MG63 (cell line): ENCODE data around the gene TBC1D12. TPM values are rescaled to one million over a fixed set of nuclear protein-coding genes. Genes with fewer than 3 reads are reported as not detected.
"Not testable (repeated sequence)": the region's sequence is repeated elsewhere in the genome, so short reads cannot be mapped to it uniquely, and the experiment has no call there.

Source experiments
- DNase-seq: peaks from one replicate; pipeline ENCODE4 v3.0.0-alpha.2; 2020
- H3K27me3 ChIP-seq: fragments of 250-450 bp; sonication (Bioruptor Pico); 2 replicates; pipeline ENCODE4 v1.5.1; 2020; ENCODE audit warnings: mild to moderate bottlenecking, moderate library complexity
- H3K36me3 ChIP-seq: fragments of 250-450 bp; sonication (Bioruptor Pico); 2 replicates; pipeline ENCODE4 v1.5.1; 2020; ENCODE audit warnings: mild to moderate bottlenecking, moderate library complexity
- H3K4me3 ChIP-seq: fragments of 250-450 bp; sonication (Bioruptor Pico); 2 replicates; pipeline ENCODE4 v1.5.1; 2020; ENCODE audit warnings: mild to moderate bottlenecking, moderate library complexity
- H3K9me3 ChIP-seq: fragments of 250-450 bp; sonication (Bioruptor Pico); 2 replicates; pipeline ENCODE4 v1.5.1; 2020; ENCODE audit warnings: mild to moderate bottlenecking, moderate library complexity
- total RNA-seq: library from RNA; depleted of rRNA; stranded (reverse); fragments of >200 nt; shearing (Covaris generic); gene quantifications from 2 replicates; pipeline ENCODE4 v1.2.3, GENCODE V29; 2014; ENCODE audit warnings: low replicate concordance

The TBC1D12 gene
- total RNA-seq, 1 experiment from 2014 or later = 7.2 TPM

DNA sequence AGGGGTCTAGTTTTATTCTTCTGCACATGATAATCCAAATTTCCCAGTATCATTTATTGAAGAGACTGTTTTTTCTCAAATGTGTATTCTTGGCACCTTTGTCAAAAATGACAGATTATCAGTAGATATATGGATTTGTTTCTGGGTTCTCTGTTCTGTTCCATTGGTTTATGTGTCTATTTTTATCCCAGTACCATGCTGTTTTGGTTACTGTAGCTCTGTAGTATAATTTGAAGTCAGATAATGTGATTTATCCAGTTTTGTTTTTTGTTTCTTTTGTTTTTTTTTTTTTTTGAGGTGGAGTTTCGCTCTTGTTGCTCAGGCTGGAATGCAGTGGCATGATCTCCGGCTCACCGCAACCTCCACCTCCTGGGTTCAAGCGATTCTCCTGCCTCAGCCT lies 81.6 kb downstream of the TBC1D12 start:
- Histone ChIP-seq H3K9me3 (peaks cover 9% of the 10 kb centered on the region; the same call in 1 of the 2 replicates), H3K36me3 (no peaks in the 10 kb centered on the region), H3K4me3 (no peak overlapping the region), H3K27me3 (no peaks in the 10 kb centered on the region)
- DNase-seq = no peak

DNA sequence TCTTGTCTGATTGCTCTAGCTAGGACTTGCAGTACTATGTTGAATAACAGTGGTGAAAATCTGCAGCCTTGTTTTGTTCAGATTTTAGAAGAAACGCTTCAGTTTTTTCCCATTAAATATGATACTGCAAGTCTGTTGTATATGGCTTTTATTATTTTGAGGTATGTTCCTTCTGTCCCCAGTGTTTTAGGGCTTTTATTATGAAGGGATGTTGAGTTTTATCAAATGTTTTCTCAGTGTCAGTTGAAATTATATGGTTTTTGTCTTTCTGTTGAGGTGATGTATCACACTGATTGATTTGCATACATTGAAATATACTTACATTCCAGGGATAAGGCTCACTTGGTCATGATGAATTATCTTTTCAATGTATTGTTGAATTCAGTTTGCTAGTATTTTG lies 82.8 kb downstream of the TBC1D12 start:
- Histone ChIP-seq H3K9me3 (peaks cover 9% of the 10 kb centered on the region; the same call in 1 of the 2 replicates), H3K36me3 (no peaks in the 10 kb centered on the region), H3K4me3 (no peak overlapping the region), H3K27me3 (no peaks in the 10 kb centered on the region)
- DNase-seq = no peak

DNA sequence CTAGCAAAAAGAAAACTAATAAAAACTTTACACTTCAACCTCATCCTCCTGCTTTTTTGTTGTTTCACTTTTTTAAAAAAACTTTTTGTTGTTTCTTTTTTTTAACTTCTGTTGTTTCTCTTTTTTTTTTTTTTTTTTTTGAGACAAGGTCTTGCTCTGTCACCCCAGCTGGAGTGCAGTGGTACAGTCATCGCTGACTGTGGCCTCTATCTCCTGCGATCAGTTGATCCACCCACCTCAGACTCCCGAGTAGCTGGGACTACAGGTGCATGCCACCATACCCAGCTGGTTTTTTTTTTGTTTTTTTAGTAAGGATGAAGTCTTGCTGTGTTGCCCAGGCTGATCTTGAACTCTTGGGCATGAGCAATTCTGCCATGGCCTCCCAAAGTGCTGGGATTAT lies 85.2 kb downstream of the TBC1D12 start:
- peaks cover 9% of the 10 kb centered on the region; the same call in 1 of the 2 replicates for H3K9me3 ChIP-seq
- DNase-seq = no peak
- no peak overlapping the region for H3K4me3 ChIP-seq
- H3K27me3 ChIP-seq = no peaks in the 10 kb centered on the region
- H3K36me3 ChIP-seq = no peaks in the 10 kb centered on the region

DNA sequence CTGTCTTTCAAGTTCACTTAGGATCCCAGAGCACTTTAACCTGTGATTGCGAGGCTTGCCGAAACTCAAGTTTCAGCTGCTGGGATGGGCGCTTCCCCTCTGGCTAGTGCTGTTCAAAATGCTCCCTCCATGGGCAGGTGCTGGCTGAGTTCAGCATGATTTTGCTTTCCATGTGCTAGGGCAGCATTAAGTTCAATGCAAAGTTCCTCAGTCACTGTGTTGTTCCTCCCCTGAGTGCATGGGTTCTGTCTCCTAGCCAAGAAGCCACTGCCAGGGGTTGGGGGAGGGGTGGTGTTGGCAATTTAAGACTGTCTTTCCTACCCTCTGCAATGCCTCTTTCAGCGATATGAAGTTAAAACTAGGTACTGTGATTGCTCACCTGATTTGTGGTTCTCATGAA lies 86.8 kb downstream of the TBC1D12 start:
- no peaks in the 10 kb centered on the region for H3K27me3 ChIP-seq
- no peaks in the 10 kb centered on the region for H3K36me3 ChIP-seq
- DNase-seq = no peak
- H3K4me3 ChIP-seq = no peak overlapping the region
- H3K9me3 ChIP-seq = peaks cover 9% of the 10 kb centered on the region; the same call in 1 of the 2 replicates

- DNase-seq = no peak
- Histone ChIP-seq H3K4me3 (no peak overlapping the region), H3K27me3 (no peaks in the 10 kb centered on the region), H3K9me3 (peaks cover 9% of the 10 kb centered on the region; the same call in 1 of the 2 replicates), H3K36me3 (no peaks in the 10 kb centered on the region)
Observed at GRCh38 chr10:94489976-94490788, 87.8 kb downstream of the TBC1D12 start.

DNA sequence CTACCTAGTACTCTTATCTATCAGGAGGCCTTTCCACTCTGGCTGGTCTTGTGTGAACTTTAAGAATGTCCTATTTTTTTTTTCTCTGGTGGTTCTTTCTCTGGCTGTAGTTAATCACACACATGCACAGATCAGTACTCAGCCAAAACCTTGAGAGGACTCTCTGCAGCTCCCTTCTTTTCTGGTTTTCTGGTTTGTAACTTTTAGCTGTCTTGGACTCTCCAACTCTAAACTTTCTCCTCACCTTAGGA lies 88.4 kb downstream of the TBC1D12 start:
- Histone ChIP-seq H3K4me3 (no peak overlapping the region), H3K36me3 (no peaks in the 10 kb centered on the region), H3K9me3 (peaks cover 9% of the 10 kb centered on the region; the same call in 1 of the 2 replicates), H3K27me3 (no peaks in the 10 kb centered on the region)
- DNase-seq = no peak

GRCh38 chr10:94493463-94493862 lies 91.1 kb downstream of the TBC1D12 start:
- H3K9me3 ChIP-seq = no peaks in the 10 kb centered on the region
- H3K36me3 ChIP-seq = no peaks in the 10 kb centered on the region
- no peaks in the 10 kb centered on the region for H3K27me3 ChIP-seq
- no peak overlapping the region for H3K4me3 ChIP-seq
- DNase-seq = no peak

GRCh38 chr10:94496010-94496409 lies 93.7 kb downstream of the TBC1D12 start:
- no peaks in the 10 kb centered on the region for H3K36me3 ChIP-seq
- DNase-seq = no peak
- no peak overlapping the region for H3K4me3 ChIP-seq
- H3K9me3 ChIP-seq = no peaks in the 10 kb centered on the region
- no peaks in the 10 kb centered on the region for H3K27me3 ChIP-seq

DNA sequence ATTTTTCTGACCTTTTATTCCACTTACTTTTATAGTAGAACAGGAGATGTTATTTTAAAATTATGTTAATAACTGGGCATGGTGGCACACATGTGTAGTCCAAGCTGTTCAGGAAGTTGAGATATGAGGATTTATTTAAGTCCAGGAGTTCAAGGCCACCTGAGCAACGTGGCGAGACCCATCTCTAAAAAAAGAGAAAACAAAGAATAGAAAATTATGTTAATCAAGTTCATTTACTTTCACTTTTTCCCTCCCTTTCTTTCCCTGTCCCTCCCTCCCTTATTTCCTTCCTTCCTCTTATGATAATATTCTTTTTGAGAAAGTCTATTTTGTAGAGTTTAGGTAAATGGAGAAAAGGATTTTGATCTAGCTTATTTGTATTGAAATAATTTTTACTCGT lies 94.3 kb downstream of the TBC1D12 start:
- no peaks in the 10 kb centered on the region for H3K9me3 ChIP-seq
- H3K4me3 ChIP-seq = no peak overlapping the region
- H3K36me3 ChIP-seq = no peaks in the 10 kb centered on the region
- H3K27me3 ChIP-seq = no peaks in the 10 kb centered on the region
- DNase-seq = no peak

- Histone ChIP-seq H3K36me3 (no peaks in the 10 kb centered on the region), H3K27me3 (no peaks in the 10 kb centered on the region), H3K9me3 (no peaks in the 10 kb centered on the region), H3K4me3 (no peak overlapping the region)
- no peak for DNase-seq
Observed at GRCh38 chr10:94500063-94500462, 97.7 kb downstream of the TBC1D12 start.

- Histone ChIP-seq H3K9me3 (no peaks in the 10 kb centered on the region), H3K27me3 (no peaks in the 10 kb centered on the region), H3K4me3 (no peak overlapping the region), H3K36me3 (no peaks in the 10 kb centered on the region)
- DNase-seq = no peak
Observed at GRCh38 chr10:94521276-94522250, 119.2 kb downstream of the TBC1D12 start.

DNA sequence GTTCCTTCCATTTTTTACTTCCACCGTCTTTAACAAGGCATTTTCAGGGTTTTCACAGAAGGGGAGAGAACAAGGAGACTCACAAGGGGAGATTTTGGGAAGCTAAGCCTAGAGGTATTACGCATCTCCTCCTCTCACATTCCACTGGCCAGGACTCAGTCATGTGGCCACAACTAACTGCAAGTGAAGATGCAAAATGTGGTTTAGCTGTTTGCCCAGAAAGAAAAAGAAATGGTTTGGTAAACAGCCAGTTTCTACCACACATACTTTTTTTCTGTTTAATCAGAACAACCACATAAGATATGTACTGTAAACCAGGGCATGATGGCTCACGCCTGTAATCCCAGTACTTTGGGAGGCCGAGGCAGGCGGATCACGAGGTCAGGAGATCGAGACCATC lies 121.8 kb downstream of the TBC1D12 start:
- no peaks in the 10 kb centered on the region for H3K36me3 ChIP-seq
- peak; percentile 32 for DNase-seq
- no peaks in the 10 kb centered on the region for H3K9me3 ChIP-seq
- H3K4me3 ChIP-seq = no peak overlapping the region
- no peaks in the 10 kb centered on the region for H3K27me3 ChIP-seq

GRCh38 chr10:94524711-94525110 lies 122.4 kb downstream of the TBC1D12 start:
- no peaks in the 10 kb centered on the region for H3K27me3 ChIP-seq
- no peaks in the 10 kb centered on the region for H3K9me3 ChIP-seq
- no peaks in the 10 kb centered on the region for H3K36me3 ChIP-seq
- no peak overlapping the region for H3K4me3 ChIP-seq
- no peak for DNase-seq

GRCh38 chr10:94531550-94531949 lies 129.2 kb downstream of the TBC1D12 start:
- not testable (repeated sequence) for H3K27me3 ChIP-seq, H3K9me3 ChIP-seq, DNase-seq, H3K36me3 ChIP-seq, H3K4me3 ChIP-seq

GRCh38 chr10:94533027-94533426 lies 130.7 kb downstream of the TBC1D12 start:
- H3K27me3 ChIP-seq = no peaks in the 10 kb centered on the region
- no peaks in the 10 kb centered on the region for H3K36me3 ChIP-seq
- no peak for DNase-seq
- H3K9me3 ChIP-seq = no peaks in the 10 kb centered on the region
- H3K4me3 ChIP-seq = no peak overlapping the region

- not testable (repeated sequence) for H3K27me3 ChIP-seq, H3K4me3 ChIP-seq, H3K9me3 ChIP-seq, H3K36me3 ChIP-seq, DNase-seq
Observed at GRCh38 chr10:94542282-94542681, 139.9 kb downstream of the TBC1D12 start.

DNA sequence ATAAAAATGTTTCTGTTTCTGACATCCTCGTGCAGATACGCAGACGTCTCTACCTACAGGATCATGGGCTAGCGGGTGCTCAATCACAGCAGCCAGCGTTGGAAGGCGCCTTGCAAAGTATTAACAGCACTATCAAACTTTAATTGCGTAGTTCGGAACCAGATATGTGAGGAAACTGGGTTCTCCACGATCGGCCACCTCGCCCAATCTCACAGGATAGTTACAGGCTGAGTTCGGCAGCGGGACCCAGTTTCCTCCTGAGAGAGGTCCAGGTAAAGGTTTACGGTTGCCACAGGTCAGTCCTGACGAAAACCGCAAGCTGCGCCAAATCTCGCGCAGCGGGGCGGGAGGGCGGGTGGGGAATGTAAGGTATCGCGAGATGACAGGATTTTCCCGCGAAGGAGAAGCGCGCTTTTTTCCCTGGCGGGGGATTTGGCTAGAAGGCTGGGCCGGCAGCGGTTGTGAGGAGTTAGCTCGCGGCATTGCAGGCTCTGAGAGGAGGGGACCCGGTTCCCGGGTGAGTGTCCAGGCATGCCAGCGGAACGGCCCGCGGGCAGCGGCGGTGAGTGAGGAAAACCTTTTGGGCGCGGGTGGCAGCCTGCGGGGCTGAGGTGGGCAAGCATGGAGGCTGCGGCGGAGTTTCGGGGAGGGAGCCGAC lies 143.2 kb downstream of the TBC1D12 start, which contains the start of gene HELLS:
Gene HELLS (plus strand): TSS at position 398 of the 658 bp plus-strand sequence. CDS start 134 bp downstream, at position 532.
- Histone ChIP-seq H3K9me3 (no peaks in the 10 kb centered on the region), H3K4me3 (peak within 1 kb of the TSS; percentile 85), H3K27me3 (no peaks in the 10 kb centered on the region), H3K36me3 (peaks cover 18% of the 10 kb centered on the region)
- peak; percentile 82 for DNase-seq
